ENCODE results near the gene ATG9B.

Gene ATG9B

DNA sequence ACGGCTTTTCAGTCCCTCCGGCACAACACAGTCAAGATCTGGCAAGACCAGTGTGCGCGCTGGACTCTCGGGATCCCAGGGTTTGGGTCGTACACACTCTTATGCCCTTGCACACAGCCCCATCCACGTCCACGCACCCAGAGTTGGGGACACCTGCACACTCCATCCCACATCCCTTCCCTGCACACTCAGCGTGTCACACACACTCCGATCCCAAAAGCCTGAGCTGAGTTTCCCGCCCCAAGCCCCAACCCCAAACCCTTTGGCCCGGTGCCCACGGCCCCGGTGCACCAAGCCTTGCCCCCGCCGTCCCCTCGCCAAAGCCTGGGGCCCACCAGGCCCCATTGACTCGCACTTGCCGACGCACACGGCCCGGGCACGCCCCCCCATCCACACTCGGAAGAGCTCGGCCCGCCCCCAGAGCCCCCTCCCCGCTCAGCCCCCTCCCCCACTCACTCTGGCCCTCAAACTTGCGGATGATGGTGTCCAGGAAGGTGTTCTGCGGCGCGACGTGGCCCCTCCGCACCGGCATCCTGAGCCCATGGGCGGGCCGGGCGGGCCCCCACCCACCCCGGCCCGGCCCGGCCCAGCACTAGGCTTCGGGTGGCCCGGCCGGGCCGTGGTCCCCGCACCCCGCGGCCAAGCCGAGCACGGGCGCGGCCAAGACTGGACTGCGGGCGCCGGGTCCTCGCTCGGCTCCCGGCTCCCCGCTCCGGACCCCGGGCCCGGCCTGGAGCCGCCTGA is 46.7 kb downstream of the ATG9B start:
- no peak for FAIRE-seq

DNA sequence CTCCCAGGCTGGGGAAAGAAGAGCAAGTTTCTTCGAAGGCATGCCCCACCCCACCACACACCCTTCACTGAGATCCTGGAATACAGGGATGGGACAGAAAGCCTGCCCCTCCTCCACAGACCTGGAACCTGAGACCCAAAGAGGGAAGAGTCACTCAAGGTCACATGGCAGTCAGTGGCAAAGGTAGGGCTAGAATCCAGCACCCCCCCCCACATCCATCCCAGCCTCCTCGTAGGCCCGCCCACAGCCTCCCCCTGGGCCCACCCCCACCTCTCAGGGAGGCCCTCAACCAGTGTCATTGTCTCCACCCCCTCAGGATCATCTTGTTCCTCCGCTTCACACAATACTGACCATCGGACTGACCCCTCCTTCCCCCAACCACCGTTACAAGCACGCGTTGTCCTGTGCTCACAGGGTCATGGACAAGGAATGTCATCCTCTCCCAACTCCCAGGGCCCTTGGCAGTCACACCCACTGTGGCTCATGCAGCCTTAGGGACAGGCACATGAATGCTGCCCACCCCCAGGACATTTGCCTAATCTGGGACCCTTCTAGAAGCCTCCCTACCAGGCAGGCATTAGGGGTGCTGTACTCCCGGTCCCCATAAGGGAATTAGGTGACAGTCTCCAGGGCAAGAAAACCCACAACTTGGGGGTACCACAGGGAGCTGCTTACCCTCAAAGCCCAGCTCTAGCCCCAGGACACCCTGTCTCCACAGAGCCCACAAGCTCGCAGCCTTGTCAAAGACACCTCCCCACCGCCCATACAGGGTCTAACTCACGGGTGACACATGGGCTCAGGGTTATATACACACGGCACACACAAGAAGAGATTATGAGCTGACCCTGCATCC is 47.5 kb downstream of the ATG9B start:
- FAIRE-seq, result no peak

DNA sequence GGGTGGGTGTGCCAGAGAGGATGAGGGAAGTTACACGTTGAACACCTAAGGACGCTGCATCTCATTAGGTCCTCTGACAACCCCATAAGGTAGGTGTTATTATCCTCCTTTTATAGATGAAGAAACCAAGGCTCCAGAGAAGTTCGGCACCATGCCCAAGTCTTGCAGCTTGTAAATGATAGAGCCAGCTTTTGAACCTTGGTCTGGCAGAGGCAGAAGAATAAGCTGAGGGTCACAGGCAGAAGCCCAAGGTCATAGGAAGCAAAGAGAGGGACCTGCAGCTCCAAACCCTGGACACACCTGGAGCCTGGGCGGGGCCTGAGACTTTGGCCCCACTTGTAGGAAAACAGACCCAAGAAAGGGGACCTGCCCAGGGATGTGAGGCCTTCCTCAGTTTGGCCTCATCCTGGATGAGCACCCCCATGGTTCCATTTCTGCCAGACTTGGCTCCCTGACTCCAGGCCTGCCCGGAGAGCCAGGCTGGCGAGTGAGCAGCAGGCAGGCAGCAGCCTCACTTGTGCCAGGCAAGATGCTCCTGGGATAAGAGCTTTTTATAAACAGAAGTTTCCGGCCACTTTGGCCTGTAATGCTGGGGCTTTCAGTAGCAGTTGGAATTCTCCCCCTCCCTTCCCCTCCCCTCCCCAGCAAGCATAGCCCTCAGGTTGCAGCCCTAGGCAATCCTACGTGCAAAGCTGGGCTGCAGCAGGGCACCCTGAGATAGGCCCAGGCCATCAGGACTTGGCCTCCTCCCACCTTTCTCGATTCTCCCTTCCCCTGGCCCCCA is 48.6 kb downstream of the ATG9B start:
- FAIRE-seq, result no peak

DNA sequence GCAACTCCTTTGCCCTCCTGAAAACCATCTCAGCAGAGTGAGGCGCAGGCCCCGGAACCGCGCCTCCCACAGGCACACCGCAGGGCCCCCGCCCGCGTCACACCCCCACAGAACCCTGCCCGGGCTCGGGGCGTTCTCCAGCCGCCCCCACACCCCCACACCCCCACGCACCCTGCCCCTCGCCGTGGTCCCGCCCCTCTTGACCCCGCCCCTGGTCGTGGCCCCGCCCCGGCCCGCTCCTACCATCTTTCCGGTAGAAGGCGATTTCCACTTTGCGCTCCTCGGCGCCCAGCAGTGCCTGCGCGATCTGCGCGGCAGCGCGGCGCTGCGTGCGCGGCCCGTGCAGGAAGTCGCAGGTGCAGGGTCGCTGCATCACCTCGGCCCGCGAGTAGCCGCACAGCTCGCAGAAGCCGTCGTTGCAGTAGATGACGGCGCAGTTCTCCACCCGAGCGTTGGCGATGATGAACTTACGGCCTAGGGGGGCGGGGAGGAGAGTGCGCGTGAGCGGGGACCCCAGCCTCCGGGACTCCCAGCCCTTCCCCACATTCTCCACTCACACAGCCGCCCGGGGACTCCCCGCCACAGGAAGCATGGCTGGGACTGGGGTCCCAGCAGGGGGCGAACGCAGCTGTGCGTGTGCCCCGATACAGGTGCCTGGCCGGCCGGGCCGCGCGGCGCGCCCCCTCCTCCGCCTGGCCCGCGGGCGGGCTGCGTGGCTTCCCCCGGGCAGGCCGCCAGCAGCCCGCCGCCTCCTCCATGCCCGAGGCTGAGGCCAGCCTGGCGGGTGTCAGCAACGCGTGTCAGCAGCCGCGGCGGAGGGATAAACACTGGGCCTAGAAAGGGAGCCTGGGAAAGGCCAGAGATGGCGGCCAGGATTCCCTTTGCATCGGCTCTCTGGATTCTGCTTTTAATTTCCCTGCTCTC is 49.6 kb downstream of the ATG9B start:
- no peak for FAIRE-seq

DNA sequence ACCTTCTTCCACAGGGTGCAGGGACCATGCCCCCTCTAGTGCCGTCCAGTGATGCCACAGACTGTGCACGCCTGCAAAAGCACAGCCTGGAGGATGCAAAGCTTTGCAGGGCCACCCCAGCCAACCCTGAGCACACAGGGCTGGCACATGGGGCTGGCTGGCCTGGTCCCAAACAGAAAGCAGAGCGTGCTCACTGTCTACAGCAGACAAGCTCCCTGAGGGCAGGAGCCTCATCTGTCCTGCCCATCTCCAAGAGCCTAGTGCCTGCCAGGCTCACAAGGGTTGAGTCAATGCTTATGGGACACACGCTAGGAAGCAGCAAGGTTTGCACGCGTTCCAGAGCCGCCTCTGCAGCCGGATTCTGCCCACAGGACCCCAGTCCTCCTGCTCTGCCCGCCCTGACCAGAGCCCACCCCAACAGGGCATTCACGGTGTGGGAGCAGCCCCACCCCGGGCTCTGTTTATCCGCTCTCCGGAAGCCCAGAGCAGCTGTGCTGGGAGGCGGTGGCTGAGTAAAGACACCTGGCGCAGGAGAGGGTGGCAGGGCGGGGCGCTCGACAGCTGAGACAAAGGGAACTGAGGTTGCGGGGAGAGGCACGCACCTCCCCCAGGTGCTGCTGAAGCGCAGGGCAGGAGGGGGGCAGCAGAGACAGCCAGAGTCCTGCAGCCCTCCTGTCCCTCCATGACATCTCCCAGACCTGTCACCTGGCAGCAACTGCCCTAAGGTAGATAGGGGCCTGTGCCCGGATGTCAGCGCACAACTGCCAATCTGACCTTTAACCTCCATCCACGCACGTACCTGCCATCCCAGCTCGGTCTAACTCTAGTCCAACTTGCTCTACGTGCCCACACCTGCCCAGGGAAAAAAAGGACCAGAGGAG is 50.5 kb downstream of the ATG9B start:
- no peak for FAIRE-seq

DNA sequence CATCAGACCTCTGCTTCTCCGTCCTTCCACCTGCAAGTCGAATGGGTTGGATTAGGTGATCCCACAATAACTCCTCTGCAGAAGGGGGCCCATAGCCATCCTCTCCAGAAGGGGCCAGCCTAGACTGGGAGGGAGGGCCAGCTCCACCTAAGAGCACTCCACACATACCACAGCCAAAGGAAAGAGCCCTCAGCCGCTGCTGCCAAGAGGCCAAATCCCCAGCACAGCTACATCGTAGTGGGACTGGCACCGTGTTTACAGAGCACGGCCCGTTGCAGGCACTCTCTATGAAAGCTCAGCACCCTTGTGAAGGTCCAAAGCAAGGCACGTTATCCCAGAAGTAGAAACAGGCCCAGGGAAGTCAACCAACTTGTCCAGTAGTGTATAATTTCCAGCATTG is 51.6 kb downstream of the ATG9B start:
- FAIRE-seq, result no peak

DNA sequence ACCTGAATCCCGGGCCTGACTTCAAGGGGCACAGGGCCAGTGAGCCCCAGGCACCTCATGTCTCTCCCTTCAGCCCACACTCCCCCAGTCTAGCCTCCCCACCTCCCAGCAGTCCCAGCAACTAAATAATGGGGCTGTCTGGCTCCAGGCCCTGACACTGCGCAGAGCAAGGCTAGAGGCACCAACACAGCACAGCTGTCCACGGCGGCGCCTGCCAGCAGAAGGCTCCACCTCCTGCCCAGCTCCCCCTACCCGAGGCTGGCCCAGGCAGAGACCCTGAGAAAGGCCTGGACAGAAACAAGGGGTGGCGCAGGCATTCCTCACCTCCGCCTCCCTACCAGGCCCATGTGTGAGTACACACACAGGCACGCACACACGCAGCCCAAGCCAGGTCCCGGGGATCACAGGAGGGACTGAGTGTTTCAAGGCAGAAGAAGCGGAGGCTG is 52.2 kb downstream of the ATG9B start:
- no peak for FAIRE-seq

DNA sequence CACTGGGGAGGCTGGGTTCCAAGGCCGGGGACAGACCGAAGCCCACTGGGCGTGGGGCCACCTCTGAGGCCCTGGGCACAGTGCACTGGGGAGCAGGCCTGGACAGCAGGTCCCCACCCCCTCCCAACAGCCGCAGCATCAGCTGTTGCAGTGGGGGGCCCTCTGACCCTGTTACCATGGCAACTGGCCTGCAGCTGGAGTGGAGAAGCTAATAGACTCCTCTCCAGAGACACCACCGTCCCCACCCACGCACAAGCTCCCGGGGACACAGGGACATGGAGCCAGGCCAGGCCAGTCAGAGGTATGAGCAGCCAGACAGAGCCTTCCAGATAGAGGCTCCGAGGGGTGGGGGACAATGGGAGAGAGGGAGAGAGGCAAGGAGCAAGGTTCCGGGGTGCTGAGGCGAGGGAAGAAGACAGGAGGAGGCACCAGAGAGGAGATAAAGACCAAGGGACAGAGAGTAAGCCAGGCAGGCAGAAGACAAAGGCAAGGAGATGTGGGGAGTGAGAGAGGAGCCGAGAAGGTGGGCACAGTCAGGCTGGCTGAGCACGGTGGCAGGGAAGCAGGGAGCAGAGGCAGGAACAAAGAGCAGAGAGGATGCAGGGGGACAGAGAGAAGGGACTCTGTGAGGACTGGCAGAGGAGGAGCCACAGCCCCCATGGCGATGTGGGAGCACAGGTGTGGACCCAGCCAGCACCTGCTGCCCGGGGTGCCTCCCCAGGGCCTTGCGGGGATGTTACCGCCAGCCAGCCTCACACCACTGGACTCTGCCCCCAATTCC is 52.9 kb downstream of the ATG9B start:
- no peak for FAIRE-seq

DNA sequence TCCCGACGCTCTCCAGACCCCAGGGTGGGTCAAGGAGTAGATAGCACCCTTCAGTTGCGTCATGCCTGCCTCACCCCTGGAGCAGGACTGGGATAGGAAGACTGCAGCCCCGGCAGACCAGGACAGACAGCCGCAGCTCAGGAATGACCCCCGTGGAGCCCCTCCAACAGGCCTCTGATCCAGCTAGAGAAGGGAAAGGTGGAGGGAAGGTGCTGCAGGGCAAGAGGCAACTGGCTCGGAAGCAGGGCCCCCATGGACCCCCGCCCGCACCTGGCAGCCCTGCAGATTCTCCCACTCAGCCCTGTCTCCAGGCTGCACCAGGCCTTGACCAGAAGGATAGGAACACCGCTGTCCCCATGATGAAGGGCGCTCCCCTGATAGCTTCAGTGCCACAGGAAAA is 53.9 kb downstream of the ATG9B start:
- no peak for FAIRE-seq

DNA sequence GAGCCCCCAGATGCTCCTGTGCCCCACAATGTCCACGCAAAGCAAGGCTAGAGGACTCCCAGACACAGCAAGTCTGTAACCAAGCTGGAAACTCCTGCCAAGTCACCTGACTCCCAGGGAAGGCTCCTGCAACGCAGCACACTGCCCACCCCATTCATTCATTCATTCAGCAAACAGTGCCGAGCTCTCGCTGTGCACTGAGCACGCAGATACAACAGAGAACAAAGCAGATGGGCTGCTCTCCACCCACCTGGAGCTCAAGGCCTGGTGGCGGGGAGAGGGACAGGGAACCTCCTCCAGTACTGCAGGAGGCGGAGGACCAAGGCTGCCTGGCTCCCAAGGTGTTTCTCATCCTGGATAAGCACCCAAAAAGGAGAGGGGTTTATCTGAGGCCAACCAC is 54.8 kb downstream of the ATG9B start:
- FAIRE-seq, result no peak

DNA sequence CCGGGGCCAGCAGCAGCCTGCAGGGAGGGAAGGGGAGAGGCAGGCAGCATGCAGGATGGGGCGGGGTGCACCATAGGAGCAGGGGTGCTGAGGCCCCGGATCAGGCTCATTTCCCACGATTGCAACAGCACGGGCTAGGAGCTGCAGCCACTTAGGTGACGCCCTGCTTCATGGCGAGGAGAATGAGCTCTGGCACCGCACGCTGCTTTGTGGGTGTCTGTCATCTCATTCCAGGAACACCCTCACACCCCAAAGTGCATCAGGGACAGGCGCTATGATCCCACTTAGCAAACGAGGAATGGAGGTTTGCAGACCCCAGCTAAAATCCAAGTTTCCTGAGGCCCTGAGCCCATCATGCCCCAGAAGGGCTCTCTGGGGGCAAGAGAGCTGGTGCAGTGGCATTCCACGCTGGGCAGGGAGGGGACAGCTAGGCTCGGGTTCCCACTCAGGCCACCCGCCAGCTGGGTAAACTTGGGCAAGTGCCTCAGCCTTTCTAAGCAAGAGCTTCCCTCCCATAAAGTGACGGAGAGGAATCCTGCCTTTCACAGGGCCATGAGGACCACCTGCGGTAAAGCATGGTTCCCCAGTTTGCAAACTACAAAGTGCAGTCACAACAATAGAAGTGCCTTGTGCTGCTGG is 55.4 kb downstream of the ATG9B start:
- FAIRE-seq, result no peak

DNA sequence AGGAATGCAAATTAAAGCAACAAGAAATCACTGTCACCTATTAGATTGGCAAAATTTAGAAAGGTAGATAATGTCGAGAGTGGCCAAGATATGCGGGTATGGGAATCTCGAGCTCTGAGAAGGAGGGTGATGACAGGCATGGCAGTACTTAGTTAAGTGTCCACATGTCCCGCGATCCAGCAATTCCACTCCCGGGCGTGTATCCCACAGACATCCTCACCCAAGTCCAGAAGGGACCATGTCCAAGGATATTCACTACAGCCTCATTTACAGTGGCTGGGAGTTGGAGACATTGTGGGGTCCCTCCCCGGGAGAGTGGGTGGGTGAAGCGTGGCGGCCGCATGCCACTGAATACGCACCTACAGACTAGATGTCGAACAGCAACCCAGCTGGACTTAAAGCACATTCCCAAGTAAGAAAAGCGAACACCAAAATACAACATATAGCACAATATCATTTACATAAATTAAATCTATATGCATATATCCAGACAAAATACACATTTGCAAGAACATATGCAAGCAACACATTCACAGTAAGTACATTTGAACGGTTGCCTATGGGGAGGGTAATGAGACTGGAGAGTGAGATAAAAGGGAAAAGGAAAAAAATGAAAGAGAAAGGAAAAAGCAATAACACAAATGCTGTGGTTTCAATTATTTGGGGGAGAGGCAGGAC is 56.1 kb downstream of the ATG9B start:
- FAIRE-seq, result no peak

DNA sequence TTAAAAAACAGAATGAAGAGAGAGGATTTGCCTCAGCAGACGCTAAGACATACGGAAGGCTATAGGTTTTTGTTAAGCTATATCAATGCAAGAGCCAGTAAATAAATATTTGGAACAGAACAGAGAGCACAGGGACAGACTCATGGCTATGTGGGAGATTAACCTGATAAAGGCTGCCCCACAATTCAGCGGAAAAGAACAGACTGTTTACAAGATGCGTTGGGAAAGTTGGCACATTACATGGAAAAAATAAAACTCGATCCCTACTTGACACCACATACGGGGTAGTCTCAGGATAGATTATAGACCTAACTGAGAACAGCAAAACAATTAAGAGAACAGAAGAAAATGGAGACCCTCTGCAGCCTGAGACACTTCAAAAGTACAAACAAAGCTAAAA is 56.9 kb downstream of the ATG9B start:
- no peak for FAIRE-seq

DNA sequence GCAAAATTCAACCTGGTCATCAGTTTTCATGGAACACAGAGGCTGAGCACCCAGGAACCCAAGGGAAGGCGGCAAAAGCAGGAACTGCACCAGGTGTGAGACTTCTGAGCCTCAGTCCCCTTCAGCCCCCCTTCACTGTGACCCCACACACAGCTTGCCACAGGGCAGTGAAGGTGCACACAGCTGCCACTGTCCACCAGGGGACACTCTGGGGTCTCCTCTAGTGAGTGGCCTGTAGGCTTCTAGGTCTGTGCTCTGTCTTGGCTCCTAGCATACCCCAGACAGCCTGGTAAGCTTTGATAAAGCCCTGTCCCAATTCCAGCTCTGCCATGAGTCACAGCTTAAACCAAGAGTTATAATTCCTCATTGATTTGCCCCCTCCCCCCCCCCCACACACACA is 58.3 kb downstream of the ATG9B start:
- FAIRE-seq, result no peak

DNA sequence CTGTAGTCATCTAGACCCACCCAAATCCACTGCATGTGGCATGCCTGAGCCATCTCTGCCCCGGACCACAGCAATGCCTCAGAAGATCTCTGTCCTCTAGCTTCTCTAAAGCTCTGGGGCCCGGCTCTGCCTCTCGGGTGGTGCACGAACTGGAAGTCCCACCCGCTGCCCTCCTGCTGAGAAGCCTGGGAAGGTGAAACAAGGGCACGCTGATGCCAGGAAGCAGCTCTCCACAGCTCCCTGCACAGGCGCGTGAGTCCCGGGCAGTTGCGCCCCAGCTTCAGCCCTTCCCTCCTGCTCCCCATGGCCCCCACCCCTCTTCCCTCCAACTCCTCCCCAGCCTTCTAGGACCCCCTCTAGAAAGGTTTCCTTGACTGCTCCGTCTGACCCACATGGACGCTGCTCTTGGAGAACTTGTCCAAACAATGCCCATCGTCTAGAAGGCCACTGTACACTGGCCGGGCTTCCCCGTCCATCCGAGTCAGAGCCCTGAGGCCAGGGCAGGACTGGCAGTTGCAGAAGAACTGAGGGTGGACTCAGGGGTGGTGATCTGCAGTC is 58.9 kb downstream of the ATG9B start:
- FAIRE-seq, result no peak
